Measurements from ENCODE around the gene ERGIC1. TPM values are rescaled to one million over a fixed set of nuclear protein-coding genes. Genes with fewer than 3 reads are reported as not detected.

ERGIC1 gene
- total and polyA plus RNA-seq, 2 of the 13 experiments (the other 11 are each of a cell fraction or from before 2014, with no cell fraction given) = 78.5 to 184 TPM

DNA sequence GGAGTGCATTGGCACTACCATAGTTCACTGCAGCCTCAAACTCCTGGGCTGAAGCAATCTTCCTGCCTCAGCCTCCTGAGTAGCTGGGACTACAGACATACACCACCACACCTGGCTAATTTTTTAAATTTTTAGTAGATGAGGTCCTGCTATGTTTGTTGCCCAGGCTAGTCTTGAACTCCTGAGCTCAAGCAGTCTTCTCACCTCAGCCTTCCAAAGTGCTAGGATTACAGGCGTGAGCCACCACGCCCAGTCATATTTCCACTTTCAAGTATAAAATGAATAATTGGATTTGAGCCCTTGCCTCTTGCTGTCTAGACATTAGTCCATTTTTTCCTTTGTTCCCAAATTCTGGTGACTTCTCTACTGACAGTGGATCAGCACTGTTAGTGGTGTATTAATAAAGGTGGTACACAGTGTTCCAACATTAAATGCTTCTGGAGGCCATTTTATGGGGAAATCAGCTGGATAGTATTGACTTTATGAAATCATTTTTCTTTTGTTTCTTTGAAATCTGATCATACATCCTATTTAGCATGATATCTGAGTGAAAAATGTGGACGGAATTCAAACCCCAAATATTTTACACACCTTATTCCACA, 165.4 kb downstream of the ERGIC1 start (continued):
- TF ChIP-seq SMAD3 (CRISPR knock-in tag; IDR thresholded peaks at IDR 0.05) = no peak
- TF ChIP-seq ZNF552 (CRISPR knock-in tag; IDR thresholded peaks at IDR 0.05; ENCODE audit: borderline replicate concordance) = no peak

DNA sequence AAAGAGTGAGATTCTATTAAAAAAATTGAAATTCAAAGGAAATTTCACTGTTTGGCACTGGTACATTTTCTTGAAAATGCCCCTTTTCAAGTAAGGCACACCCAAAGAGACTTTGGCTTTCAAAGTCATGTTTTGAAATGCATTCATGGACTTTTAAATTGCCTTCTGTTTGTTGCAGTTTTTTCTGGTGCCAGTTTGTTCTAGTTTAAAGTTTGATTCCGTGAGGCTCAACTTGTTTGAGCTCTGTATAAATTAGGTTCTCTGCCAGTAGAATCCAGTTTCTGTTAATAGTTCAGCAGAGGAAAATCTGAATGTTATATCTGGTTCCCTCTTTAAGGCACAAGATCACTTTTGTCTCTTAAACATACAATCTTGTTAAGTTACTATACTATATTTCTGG, 165.9 kb downstream of the ERGIC1 start:
- Histone ChIP-seq H4K20me1 (ENCODE audit: insufficient read depth, low read length) (peaks cover 2% of the 10 kb centered on the region; the same call in 1 of the 2 replicates), H2AFZ (ENCODE audit: low read length) (no peak overlapping the region), H3K79me2 (ENCODE audit: insufficient read depth, low read length) (peaks cover 30% of the 10 kb centered on the region), H3K4me3 (replicated peaks in 1 of 3; ENCODE audit: insufficient read depth in 1 of 3, low read depth in 2 of 3, low read length in 3 of 3) (no peak overlapping the region), H3K4me2 (ENCODE audit: low read depth, low read length) (no peak overlapping the region), H3K27ac (ENCODE audit: extremely low read length, insufficient read depth, low read length) (no peak overlapping the region), H3K9me3 (ENCODE audit: low read length) (no peaks in the 10 kb centered on the region), H3K36me3 (replicated peaks in 1 of 2; ENCODE audit: control insufficient read depth in 1 of 2, insufficient read depth in 2 of 2, low read length in 2 of 2) (peaks cover 6 to 29% of the 10 kb centered on the region in 2 experiments; a peak in 4 of 5 replicates), H3K9ac (ENCODE audit: insufficient read depth, low read depth, low read length) (no peak overlapping the region), H3K4me1 (ENCODE audit: insufficient read depth, low read length) (no peaks in the 10 kb centered on the region), H3K27me3 (ENCODE audit: control insufficient read depth in 1 of 2, insufficient read depth in 2 of 2, low read length in 2 of 2) (no peaks in the 10 kb centered on the region)
- whole genome bisulfite sequencing (ENCODE audit: low lambda C conversion rate) = 96% methylated on average over 1 of the region's 1 CpG
- ChIA-PET CTCF (ENCODE audit: low intra/inter-chr PET ratio, low total read pairs) (no interaction called here), POLR2A (no interaction called here)
- no TSS peak for BruUV-seq (replicated peaks)
- intact Hi-C loops (cut with micrococcal nuclease; ENCODE audit: unreplicated experiment) (no loop called here), in situ Hi-C loops (cut with HindIII; ENCODE audit: extremely low pct_ligation_motif_present, low pct_unique_long_range_greater_than_20kb) (loop anchor here (25.0 kb wide), 2 partner anchors 287 to 562 kb away; no protein-coding TSS in a partner anchor)
- DNase-seq (ENCODE audit: low spot score) (no peak), ATAC-seq (no peak), FAIRE-seq (no peak)
- TF ChIP-seq ZNF597 (CRISPR knock-in tag; IDR thresholded peaks at IDR 0.05) (no peak), ZKSCAN8 (CRISPR knock-in tag; IDR thresholded peaks at IDR 0.05; ENCODE audit: borderline replicate concordance) (no peak), PRPF4 (IDR thresholded peaks at IDR 0.05; ENCODE audit: low read depth, low read length, poor library complexity, severe bottlenecking) (no peak), RNF2 (conservative IDR thresholded peaks at IDR 0.05; ENCODE audit: low read depth) (no peak), PHF5A (CRISPR knock-in tag; IDR thresholded peaks at IDR 0.05; ENCODE audit: low read depth, unreplicated experiment) (no peak), LRRFIP1 (CRISPR knock-in tag; conservative IDR thresholded peaks at IDR 0.05) (no peak), ZNF572 (CRISPR knock-in tag; IDR thresholded peaks at IDR 0.05) (no peak), PREB (CRISPR knock-in tag; IDR thresholded peaks at IDR 0.05) (no peak), ZNF136 (CRISPR knock-in tag; IDR thresholded peaks at IDR 0.05; ENCODE audit: low read depth) (no peak), ZNF672 (CRISPR knock-in tag; IDR thresholded peaks at IDR 0.05) (no peak)
- TF ChIP-seq, protein P1, sequence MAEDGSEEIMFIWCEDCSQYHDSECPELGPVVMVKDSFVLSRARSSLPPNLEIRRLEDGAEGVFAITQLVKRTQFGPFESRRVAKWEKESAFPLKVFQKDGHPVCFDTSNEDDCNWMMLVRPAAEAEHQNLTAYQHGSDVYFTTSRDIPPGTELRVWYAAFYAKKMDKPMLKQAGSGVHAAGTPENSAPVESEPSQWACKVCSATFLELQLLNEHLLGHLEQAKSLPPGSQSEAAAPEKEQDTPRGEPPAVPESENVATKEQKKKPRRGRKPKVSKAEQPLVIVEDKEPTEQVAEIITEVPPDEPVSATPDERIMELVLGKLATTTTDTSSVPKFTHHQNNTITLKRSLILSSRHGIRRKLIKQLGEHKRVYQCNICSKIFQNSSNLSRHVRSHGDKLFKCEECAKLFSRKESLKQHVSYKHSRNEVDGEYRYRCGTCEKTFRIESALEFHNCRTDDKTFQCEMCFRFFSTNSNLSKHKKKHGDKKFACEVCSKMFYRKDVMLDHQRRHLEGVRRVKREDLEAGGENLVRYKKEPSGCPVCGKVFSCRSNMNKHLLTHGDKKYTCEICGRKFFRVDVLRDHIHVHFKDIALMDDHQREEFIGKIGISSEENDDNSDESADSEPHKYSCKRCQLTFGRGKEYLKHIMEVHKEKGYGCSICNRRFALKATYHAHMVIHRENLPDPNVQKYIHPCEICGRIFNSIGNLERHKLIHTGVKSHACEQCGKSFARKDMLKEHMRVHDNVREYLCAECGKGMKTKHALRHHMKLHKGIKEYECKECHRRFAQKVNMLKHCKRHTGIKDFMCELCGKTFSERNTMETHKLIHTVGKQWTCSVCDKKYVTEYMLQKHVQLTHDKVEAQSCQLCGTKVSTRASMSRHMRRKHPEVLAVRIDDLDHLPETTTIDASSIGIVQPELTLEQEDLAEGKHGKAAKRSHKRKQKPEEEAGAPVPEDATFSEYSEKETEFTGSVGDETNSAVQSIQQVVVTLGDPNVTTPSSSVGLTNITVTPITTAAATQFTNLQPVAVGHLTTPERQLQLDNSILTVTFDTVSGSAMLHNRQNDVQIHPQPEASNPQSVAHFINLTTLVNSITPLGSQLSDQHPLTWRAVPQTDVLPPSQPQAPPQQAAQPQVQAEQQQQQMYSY (CRISPR knock-in tag; IDR thresholded peaks at IDR 0.05) = no peak
